GM19351 (cell line): ENCODE data around the gene FUT4.
"Not testable (repeated sequence)": the region's sequence is repeated elsewhere in the genome, so short reads cannot be mapped to it uniquely, and the experiment has no call there.

Experiments
- ATAC-seq: cut with Tn5 transposase; IDR thresholded peaks from one replicate; pipeline ENCODE4 v1.9.1; 2021; ENCODE audit warnings: mild to moderate bottlenecking, moderate library complexity; ENCODE audit not compliant: unreplicated experiment

FUT4 gene

DNA sequence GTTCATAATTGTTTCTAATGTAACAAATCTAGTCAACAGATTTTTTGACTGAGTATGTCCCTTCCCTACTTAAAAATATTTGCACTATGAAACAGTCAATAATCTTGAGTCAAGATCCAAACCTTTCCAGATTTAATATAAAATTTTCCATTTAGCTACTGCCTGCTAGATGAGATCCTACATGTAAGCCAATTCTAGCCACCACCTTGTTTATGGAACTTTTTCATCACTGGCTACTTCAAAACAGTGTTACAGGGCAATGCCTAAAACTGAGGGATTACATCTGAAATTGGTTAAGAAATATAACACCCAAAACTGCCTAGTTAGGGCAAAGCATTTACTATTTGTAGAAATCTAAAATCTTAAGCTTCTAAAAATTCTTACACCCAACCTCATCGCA is 10.5 kb upstream of the FUT4 start:
- no peak for ATAC-seq

GRCh38 chr11:94533696-94534630 is 9.8 kb upstream of the FUT4 start:
- ATAC-seq = no peak

GRCh38 chr11:94536386-94536785 is 7.3 kb upstream of the FUT4 start:
- ATAC-seq = no peak

GRCh38 chr11:94537031-94537600 is 6.6 kb upstream of the FUT4 start:
- no peak for ATAC-seq

- no peak for ATAC-seq
Observed at GRCh38 chr11:94539420-94539819, 4.3 kb upstream of the FUT4 start.

GRCh38 chr11:94544646-94545263 is 1.0 kb downstream of the FUT4 start:
- no peak for ATAC-seq

DNA sequence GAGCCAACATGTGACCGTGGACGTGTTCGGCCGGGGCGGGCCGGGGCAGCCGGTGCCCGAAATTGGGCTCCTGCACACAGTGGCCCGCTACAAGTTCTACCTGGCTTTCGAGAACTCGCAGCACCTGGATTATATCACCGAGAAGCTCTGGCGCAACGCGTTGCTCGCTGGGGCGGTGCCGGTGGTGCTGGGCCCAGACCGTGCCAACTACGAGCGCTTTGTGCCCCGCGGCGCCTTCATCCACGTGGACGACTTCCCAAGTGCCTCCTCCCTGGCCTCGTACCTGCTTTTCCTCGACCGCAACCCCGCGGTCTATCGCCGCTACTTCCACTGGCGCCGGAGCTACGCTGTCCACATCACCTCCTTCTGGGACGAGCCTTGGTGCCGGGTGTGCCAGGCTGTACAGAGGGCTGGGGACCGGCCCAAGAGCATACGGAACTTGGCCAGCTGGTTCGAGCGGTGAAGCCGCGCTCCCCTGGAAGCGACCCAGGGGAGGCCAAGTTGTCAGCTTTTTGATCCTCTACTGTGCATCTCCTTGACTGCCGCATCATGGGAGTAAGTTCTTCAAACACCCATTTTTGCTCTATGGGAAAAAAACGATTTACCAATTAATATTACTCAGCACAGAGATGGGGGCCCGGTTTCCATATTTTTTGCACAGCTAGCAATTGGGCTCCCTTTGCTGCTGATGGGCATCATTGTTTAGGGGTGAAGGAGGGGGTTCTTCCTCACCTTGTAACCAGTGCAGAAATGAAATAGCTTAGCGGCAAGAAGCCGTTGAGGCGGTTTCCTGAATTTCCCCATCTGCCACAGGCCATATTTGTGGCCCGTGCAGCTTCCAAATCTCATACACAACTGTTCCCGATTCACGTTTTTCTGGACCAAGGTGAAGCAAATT is 1.8 kb downstream of the FUT4 start:
- no peak for ATAC-seq

- no peak for ATAC-seq
Observed at GRCh38 chr11:94546162-94546470, 2.4 kb downstream of the FUT4 start.

GRCh38 chr11:94546886-94547285 is 3.2 kb downstream of the FUT4 start:
- no peak for ATAC-seq

DNA sequence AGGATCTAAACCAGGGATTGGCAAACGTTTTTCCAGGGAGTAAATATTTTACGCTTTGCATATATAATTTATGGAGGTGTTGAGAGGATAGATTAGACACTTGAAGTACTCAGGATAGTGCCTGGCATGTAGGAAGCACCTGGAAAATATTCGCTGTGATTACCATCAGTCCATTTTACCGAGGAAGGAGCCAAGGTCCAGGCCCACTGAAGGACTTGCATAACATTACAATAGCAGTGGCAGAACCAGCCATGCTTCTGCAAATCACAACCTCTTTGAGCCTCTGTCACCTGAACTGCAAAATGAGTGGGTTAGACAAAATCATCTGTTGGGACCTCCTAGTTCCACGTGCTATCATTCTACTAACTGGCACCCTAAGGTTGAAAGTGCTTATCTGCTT is 5.4 kb downstream of the FUT4 start:
- no peak for ATAC-seq

DNA sequence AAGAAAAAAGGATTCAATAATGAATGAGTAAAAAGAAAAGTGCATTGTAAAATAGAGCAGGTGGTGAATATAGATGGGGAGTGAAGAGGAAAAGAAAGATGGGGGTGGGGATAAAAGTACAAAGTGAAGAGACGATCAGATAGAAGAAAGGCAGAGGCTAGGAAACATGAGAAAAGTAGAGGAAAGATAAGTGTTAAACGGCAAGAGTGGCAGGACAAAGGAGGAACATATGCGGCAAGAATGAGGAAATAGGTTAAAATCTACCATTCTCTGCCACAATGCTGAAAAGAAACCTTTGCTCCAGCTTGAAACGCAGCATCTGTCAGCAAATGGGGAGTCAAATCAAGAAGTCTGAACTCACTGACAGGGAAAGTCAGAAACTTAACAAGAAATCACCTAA is 6.8 kb downstream of the FUT4 start:
- ATAC-seq = no peak

DNA sequence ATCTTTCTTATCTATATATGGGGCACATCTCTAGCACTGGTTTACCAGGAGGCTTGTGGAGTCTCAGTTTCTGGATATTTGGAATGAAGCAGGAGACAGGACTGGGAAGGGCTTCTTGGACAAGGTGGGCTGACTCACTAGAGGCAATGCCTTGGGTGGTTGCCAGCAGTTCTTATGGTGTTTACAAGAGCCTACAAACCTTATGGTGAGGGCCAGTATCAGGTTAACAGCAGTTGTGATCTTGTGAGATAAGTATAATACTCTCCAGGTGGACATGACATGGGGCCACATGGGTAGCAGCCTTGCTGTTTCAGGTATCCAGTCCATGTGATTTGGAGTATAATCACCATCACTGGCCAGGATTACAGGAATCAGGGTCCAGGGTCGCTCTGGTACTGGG is 10.2 kb downstream of the FUT4 start:
- no peak for ATAC-seq

- not testable (repeated sequence) for ATAC-seq
Observed at GRCh38 chr11:94555752-94556329, 12.1 kb downstream of the FUT4 start.

GRCh38 chr11:94557421-94557820 is 13.7 kb downstream of the FUT4 start:
- no peak for ATAC-seq

DNA sequence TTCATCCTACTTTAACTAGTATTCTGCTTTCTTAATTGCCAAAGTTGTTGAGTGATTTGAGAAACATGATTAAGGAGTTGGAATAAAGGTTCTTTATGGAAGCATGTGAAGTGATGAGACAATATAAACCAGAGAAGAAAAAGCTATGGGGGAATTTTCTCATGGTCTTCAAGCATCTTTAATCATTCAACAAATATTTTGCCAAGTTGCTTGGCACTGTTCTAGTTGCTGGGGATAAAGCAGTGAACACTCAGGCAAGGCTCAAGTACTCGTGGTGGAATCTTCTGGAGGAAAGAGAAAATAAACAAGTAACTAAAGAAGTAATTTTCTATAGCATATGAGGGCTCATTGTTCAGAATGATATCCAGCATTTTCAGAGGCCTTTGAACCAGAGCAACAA is 14.3 kb downstream of the FUT4 start:
- ATAC-seq = no peak

DNA sequence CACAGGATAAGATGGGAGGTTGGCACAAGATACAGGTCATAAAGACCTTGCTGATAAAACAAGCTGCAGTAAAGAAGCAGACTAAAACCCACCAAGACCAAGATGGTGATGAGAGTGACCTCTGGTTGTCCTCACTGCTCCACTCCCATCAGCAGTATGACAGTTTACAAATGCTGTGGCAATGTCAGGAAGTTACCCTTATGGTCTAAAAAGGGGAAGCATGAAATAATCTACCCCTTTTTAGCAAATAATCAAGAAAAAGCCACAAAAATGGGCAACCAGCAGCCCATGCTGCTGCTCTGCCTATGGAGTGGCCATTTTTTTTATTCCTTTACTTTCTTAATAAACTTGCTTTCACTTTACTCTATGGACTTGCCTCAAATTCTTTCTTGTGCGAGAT is 14.7 kb downstream of the FUT4 start:
- ATAC-seq = no peak

DNA sequence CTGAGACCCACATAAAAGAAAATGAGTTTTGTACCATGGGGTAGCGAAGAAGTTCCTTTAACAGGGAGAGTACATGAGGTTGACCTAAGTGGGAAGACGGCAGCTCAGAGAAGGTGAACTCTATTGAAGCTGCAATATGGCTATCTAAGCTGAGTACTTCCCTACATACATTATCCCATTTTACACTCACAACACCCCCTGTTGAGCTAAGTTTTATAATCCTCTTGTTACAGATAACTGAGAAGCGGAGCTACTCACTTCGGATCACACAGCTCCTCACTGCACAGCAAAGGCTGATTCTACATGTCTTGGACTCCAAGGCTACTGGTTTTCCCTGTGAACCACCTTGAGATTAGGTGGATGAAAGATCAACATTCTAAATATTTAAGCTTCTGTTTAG is 15.2 kb downstream of the FUT4 start:
- ATAC-seq = no peak

DNA sequence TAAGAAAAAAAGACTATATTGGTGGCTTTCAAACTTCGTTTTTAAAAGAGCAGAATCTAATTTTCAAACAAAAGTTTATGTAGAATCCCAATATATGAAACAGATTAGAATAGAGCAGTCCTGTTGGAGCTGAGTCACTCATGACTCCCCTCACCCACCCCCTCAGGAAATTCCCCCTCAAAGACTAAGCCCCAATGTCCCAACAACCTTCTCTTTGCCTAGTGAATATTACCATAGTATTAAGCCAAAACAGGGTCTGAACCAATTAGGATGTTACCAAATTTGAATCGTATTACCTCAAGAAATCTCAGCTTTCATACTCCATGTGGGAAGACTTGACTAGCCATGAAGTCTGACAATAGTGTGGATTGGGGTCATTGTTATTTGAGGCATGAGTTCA is 15.6 kb downstream of the FUT4 start:
- ATAC-seq = no peak

GRCh38 chr11:94560834-94561233 is 17.1 kb downstream of the FUT4 start:
- ATAC-seq = no peak

DNA sequence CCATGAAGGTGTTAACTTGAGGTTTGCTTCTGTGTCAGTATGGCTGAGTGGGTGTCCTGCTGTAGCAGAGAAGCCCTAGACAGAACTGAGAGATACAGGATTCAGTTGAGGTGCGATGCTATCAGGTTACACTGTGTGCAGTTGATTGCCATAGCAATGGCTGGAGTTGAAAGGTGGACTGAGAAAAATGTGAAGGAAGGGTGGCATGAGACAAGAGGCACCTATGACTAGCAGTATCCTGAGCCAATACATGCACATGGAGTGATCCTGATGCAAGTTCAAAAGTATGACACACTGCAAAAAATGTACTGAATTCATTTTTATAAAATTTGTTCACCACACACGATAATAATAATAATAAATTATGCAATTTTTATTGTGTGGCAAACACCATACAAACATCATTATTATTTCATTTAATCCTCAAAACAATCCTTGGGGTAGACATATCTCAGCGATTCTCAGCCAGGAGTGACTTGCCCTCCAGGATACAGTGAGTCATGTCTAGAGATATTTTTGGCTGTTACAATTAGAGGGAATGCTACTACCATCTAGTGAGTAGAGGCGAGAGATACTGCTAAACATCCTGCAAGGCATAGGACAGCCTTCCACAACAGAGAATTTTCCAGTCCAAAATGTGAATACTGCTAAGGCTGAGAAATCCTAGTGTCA is 19.6 kb downstream of the FUT4 start:
- no peak for ATAC-seq
